Liver (tissue), 3 donors: ENCODE results near the gene PARN.

Experiments used
- EGR1 ChIP-seq, 2 donors: IDR thresholded peaks; 2 replicates each; pipeline ENCODE4 v1.6.1; 2016 to 2018; ENCODE audit warnings: antibody characterized with exemption in 2 of 2, low read depth in 2 of 2
- JUND ChIP-seq, 2 donors: IDR thresholded peaks; 2 replicates each; pipeline ENCODE4 v1.6.1; 2016; ENCODE audit warnings: antibody characterized with exemption in 2 of 2
- RXRA ChIP-seq, 2 donors: IDR thresholded peaks; 2 replicates each; pipeline ENCODE4 v1.6.1; 2017 to 2018; ENCODE audit warnings: antibody characterized with exemption in 2 of 2, mild to moderate bottlenecking in 1 of 2
- YY1 ChIP-seq: IDR thresholded peaks from 2 replicates; pipeline ENCODE4 v1.6.1; 2016; ENCODE audit warnings: antibody characterized with exemption, mild to moderate bottlenecking
- TF ChIP-seq, protein P1 (sequence below): fragments of 150-350 bp; IDR thresholded peaks from 2 replicates; pipeline ENCODE4 v1.5.1; 2017; ENCODE audit warnings: improper control_type of control experiment, low read depth, low read length; ENCODE audit not compliant: missing input control
- TF ChIP-seq, protein P2 (sequence below): IDR thresholded peaks from 2 replicates; pipeline ENCODE4 v1.6.1; 2016; ENCODE audit warnings: antibody characterized with exemption
- donor health status: healthy.
- donor health status: healthy.

DNA sequence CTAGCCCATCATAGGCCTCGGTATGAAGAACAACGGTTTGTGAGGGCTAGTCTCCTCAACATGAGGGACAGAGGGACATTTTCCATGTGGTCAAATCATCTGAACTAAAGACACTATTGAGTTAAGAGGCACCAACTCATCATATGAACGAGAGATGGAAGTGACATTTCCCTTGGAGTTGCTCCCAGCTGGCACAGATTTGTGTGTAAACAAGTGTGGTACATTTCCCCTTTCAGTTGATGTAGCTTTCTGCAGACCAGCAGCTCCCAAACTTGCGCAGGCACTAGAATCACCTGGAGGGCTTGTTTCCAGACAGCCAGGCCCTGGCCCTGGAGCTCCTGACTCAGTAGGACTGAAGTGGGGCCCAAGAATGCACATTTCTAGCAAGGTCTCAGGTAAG is 205.5 kb downstream of the PARN start:
- TF ChIP-seq, protein P1, sequence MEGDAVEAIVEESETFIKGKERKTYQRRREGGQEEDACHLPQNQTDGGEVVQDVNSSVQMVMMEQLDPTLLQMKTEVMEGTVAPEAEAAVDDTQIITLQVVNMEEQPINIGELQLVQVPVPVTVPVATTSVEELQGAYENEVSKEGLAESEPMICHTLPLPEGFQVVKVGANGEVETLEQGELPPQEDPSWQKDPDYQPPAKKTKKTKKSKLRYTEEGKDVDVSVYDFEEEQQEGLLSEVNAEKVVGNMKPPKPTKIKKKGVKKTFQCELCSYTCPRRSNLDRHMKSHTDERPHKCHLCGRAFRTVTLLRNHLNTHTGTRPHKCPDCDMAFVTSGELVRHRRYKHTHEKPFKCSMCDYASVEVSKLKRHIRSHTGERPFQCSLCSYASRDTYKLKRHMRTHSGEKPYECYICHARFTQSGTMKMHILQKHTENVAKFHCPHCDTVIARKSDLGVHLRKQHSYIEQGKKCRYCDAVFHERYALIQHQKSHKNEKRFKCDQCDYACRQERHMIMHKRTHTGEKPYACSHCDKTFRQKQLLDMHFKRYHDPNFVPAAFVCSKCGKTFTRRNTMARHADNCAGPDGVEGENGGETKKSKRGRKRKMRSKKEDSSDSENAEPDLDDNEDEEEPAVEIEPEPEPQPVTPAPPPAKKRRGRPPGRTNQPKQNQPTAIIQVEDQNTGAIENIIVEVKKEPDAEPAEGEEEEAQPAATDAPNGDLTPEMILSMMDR = no peak
- TF ChIP-seq RXRA (IDR thresholded peaks at IDR 0.05) (no peak), YY1 (no peak), EGR1 (IDR thresholded peaks at IDR 0.05; ENCODE audit: low read depth in 2 of 2) (no peak), JUND (IDR thresholded peaks at IDR 0.05) (no peak)
- TF ChIP-seq, protein P2, sequence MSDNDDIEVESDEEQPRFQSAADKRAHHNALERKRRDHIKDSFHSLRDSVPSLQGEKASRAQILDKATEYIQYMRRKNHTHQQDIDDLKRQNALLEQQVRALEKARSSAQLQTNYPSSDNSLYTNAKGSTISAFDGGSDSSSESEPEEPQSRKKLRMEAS = no peak
